Loucy (cell line): ENCODE data around the gene ACTC1.

Experiments used
- H2AFZ ChIP-seq: fragments of 200-600 bp; sonication (generic); 2 replicates; pipeline ENCODE4 v1.6.0; 2016; ENCODE audit warnings: antibody characterized with exemption, mild to moderate bottlenecking, low read length, moderate library complexity
- H3F3A ChIP-seq: fragments of 200-600 bp; 2 replicates; pipeline ENCODE4 v1.6.0; 2016; ENCODE audit warnings: antibody characterized with exemption, low read depth, mild to moderate bottlenecking
- H3K27me3 ChIP-seq: fragments of 200-600 bp; sonication (generic); 2 replicates; pipeline ENCODE4 v1.6.1; 2014; ENCODE audit warnings: low read length, mild to moderate bottlenecking; ENCODE audit not compliant: insufficient read depth, poor library complexity, severe bottlenecking
- H3K36me3 ChIP-seq: fragments of 200-600 bp; sonication (generic); 2 replicates; pipeline ENCODE4 v1.6.1; 2016; ENCODE audit warnings: low read length; ENCODE audit not compliant: insufficient read depth
- H3K4me1 ChIP-seq: fragments of 200-600 bp; sonication (generic); 2 replicates; pipeline ENCODE4 v1.5.1; 2014; ENCODE audit warnings: low read length, mild to moderate bottlenecking; ENCODE audit not compliant: insufficient read depth, poor library complexity, severe bottlenecking
- H3K4me2 ChIP-seq: fragments of 200-600 bp; sonication (generic); 2 replicates; pipeline ENCODE4 v1.6.0; 2014; ENCODE audit warnings: antibody characterized with exemption, low read length, low read depth, mild to moderate bottlenecking; ENCODE audit not compliant: poor library complexity, severe bottlenecking
- H3K4me3 ChIP-seq: fragments of 200-600 bp; sonication (generic); 2 replicates; pipeline ENCODE4 v1.5.1; 2014; ENCODE audit warnings: low read length, mild to moderate bottlenecking, mixed read lengths; ENCODE audit not compliant: poor library complexity, severe bottlenecking
- H3K79me2 ChIP-seq: fragments of 200-600 bp; sonication (generic); 2 replicates; pipeline ENCODE4 v1.6.1; 2014; ENCODE audit warnings: low read length; ENCODE audit not compliant: insufficient read depth
- H3K9ac ChIP-seq: fragments of 200-600 bp; sonication (generic); 2 replicates; pipeline ENCODE4 v1.6.0; 2014; ENCODE audit warnings: mild to moderate bottlenecking, low read depth, low read length, moderate library complexity; ENCODE audit not compliant: poor library complexity, severe bottlenecking
- H3K9me2 ChIP-seq: fragments of 200-600 bp; sonication (generic); replicated peaks from 2 replicates; pipeline ENCODE4 v1.6.1; 2016; ENCODE audit warnings: low read depth, low read length, mixed read lengths
- H3K9me3 ChIP-seq: fragments of 200-600 bp; sonication (generic); 2 replicates; pipeline ENCODE4 v1.6.1; 2014; ENCODE audit warnings: mild to moderate bottlenecking, antibody characterized with exemption, low read length, low read depth; ENCODE audit not compliant: insufficient read depth
- H4K20me1 ChIP-seq: fragments of 200-600 bp; sonication (generic); 2 replicates; pipeline ENCODE4 v1.6.0; 2014; ENCODE audit warnings: antibody characterized with exemption, low read length, mild to moderate bottlenecking; ENCODE audit not compliant: insufficient read depth, poor library complexity, severe bottlenecking
- CTCF ChIP-seq: fragments of 200-600 bp; sonication (generic); conservative IDR thresholded peaks from 2 replicates; pipeline ENCODE4 v1.5.1; 2014; ENCODE audit warnings: mild to moderate bottlenecking, antibody characterized with exemption, low read length
- EZH2phosphoT487 ChIP-seq: fragments of 200-600 bp; IDR thresholded peaks from 2 replicates; pipeline ENCODE4 v1.6.1; 2018; ENCODE audit warnings: antibody characterized with exemption, mild to moderate bottlenecking, moderate library complexity, borderline replicate concordance

The ACTC1 gene

GRCh38 chr15:34837246-34838016 lies 42.1 kb upstream of the ACTC1 start:
- H3K4me2 ChIP-seq = no peak overlapping the region
- TF ChIP-seq EZH2phosphoT487 (no peak), CTCF (no peak)

GRCh38 chr15:34828145-34828911 lies 33.0 kb upstream of the ACTC1 start:
- H3K9me3 ChIP-seq = no peaks in the 10 kb centered on the region
- H3K4me3 ChIP-seq = no peak overlapping the region
- no peaks in the 10 kb centered on the region for H3K36me3 ChIP-seq
- no peak for TF ChIP-seq CTCF
- no peak for TF ChIP-seq EZH2phosphoT487
- no peak overlapping the region for H2AFZ ChIP-seq
- no peaks in the 10 kb centered on the region for H3K9me2 ChIP-seq
- H3K27me3 ChIP-seq = no peaks in the 10 kb centered on the region
- H3K79me2 ChIP-seq = no peaks in the 10 kb centered on the region
- H3K9ac ChIP-seq = no peak overlapping the region
- H3K4me2 ChIP-seq = no peak overlapping the region
- no peaks in the 10 kb centered on the region for H4K20me1 ChIP-seq
- no peaks in the 10 kb centered on the region for H3F3A ChIP-seq
- H3K4me1 ChIP-seq = no peaks in the 10 kb centered on the region

More at GRCh38 chr15:34837246-34838016, 42.1 kb upstream of the ACTC1 start:
- Histone ChIP-seq H3K36me3 (no peaks in the 10 kb centered on the region), H3K4me3 (no peak overlapping the region), H3K79me2 (no peaks in the 10 kb centered on the region), H4K20me1 (no peaks in the 10 kb centered on the region), H3F3A (no peaks in the 10 kb centered on the region), H3K4me1 (no peaks in the 10 kb centered on the region), H3K27me3 (no peaks in the 10 kb centered on the region), H2AFZ (no peak overlapping the region), H3K9me3 (no peaks in the 10 kb centered on the region), H3K9me2 (no peaks in the 10 kb centered on the region), H3K9ac (no peak overlapping the region)

- Histone ChIP-seq H3K9me3 (no peaks in the 10 kb centered on the region), H2AFZ (no peak overlapping the region), H3K4me2 (no peak overlapping the region), H3K9ac (no peak overlapping the region), H3K27me3 (no peaks in the 10 kb centered on the region), H4K20me1 (no peaks in the 10 kb centered on the region), H3F3A (no peaks in the 10 kb centered on the region), H3K4me1 (no peaks in the 10 kb centered on the region), H3K36me3 (no peaks in the 10 kb centered on the region), H3K4me3 (no peak overlapping the region), H3K79me2 (no peaks in the 10 kb centered on the region), H3K9me2 (no peaks in the 10 kb centered on the region)
- TF ChIP-seq EZH2phosphoT487 = no peak
- no peak for TF ChIP-seq CTCF
Observed at GRCh38 chr15:34821831-34822230, 26.5 kb upstream of the ACTC1 start.
